H4 (cell line): ENCODE results near the gene GCNT1. TPM values are rescaled to one million over a fixed set of nuclear protein-coding genes. Genes with fewer than 3 reads are reported as not detected.
"Not testable (repeated sequence)": the region's sequence is repeated elsewhere in the genome, so short reads cannot be mapped to it uniquely, and the experiment has no call there.

Experiments used
- DNase-seq: peaks from one replicate; pipeline ENCODE4 v3.0.0-alpha.2; 2015; ENCODE audit warnings: low spot score
- total RNA-seq: library from RNA; depleted of rRNA; stranded (reverse); fragments of >200 nt; shearing (Covaris generic); gene quantifications from 2 replicates; pipeline ENCODE4 v1.2.3, GENCODE V29; 2014

The GCNT1 gene
- total RNA-seq, 1 experiment from 2014 or later: 5.0 TPM

DNA sequence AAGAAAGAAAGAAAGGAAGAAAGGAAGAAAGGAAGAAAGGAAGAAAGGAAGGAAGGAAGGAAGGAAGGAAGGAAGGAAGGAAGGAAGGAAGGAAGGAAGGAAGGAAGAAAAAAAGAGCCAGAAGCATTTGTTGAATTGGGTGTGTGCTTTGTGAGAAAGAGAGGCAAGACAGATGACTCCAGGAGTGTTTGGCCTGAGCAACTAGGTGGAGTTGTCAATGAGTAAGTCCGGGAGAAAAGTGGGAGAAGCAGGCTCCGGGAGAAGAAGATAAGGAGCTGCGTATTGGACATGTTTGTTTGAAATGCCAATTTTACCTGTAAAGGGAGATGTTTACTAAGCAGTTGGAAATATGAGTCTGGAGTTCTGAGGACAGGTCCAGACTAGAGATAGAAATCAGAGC is 15.1 kb upstream of the GCNT1 start:
- DNase-seq: no peak

DNA sequence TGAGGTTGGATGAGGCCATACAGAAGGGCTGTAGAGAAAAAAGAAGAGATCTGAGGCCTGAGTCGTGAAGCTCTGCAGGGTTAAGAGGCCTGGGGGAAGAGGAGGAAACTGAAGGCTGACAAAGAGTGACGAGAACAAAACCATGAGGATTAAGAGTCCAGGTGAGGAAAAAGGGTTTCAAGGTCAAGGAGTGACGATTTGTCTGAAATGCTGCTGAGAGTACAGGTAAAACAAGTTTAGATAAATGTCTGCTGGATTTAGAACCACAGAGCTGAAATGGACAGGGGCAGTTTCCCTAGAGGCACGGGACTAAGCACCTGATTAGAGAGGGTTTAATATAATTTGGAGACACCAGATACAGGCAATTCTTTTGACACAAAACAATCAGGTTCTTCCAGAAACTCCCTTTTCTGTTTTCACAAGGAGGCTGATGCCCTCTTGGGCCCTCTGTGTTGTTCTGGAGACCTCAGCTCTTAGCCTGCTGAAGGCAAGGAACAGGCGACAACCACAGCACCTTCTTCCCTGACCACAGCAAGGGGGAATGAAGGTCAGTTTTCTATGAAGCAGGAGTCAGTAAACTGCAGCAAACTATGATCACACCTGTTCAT is 14.6 kb upstream of the GCNT1 start:
- no peak for DNase-seq

DNA sequence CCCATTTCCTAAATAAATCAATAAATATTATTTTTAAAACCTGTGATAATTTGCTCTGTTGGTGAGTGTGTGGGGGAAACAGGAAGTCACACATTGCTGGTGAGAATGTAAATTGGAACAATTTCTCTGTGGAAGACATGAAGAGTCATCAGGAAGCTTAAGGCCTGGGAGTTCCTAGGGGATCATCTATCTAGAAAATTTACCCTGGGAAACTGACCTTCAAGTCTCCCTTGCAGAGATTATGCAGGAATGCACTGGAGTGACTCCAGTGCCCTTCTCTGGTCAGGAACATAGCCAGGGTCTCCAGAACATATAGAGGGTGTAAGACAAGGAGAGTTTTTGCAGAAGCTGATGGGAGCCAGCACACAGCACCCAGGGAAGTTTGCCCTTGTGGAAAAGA is 13.0 kb upstream of the GCNT1 start:
- DNase-seq: no peak

DNA sequence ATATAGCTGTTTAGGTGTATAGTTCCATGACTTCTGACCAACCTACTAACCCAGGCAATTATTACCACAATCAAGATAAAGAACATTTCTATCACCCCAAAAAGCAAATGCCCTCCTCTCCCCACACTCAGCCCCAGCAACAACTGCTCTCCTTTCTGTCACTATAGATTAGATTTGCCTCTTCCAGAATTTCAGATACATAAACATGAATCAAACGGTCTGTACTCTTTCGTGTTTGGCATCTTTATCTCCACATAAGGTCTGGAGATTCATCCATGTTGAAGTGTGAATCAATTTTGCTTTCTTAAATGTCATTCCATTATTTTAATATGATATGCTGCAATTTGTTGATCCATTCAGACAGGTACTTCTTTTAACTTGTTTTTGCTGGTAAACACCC is 10.5 kb upstream of the GCNT1 start:
- DNase-seq: no peak

DNA sequence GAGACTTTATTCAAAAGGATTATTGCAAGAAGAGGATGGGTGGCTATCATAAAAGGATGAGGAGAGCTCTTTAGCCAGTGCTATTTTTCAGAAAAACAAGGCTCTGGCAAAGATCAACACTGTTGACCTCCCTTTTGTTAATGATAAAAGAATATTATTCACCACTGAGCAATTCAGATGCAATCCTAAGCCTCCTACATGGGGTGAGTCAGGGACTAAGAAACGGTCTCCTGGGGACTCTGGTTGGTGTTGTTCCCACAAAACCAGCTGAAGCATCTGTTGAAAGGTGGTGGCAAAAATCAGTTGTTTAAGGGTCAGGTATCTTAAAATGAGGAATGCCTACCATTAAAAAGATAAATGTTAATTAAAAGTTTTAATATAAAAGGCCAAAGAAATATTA is 7.7 kb upstream of the GCNT1 start:
- DNase-seq: no peak

DNA sequence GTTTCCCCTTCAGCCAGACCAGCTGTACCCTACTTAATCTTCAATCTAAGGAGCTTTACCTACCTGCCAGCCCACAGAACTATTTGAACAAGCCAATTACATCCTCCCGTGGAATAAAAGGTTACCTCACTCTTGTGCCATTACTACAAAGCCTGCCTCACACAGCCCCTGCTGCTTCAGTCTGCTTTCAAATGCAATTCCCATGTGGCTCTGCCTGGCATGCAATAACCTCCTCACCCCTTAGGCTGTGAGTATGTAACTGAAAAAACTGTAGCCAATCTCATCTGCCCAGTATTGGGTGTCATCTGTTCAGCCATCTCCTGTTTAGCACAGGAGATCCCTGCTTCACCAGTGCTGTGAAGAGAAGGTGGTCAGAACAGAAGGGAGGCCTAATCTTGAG is 6.1 kb upstream of the GCNT1 start:
- no peak for DNase-seq

DNA sequence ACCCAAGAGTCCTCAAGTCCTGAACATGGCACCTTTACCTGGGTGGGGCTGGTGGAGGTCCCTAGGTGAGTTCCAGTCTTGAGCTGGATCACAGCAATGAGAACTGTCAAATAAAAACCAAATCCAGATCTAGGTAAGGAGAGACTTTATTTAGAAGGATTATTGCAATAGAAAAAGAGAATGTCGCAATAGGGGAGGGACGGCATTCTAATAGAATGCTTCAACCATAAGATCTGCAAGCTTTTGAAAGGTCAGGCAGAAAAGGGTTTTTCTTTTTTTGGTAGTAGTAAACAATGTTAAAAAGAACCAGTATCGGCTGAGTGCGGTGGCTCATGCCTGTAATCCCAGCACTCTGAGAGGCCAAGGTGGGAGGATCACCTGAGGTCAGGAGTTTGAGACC is 5.2 kb upstream of the GCNT1 start:
- no peak for DNase-seq

DNA sequence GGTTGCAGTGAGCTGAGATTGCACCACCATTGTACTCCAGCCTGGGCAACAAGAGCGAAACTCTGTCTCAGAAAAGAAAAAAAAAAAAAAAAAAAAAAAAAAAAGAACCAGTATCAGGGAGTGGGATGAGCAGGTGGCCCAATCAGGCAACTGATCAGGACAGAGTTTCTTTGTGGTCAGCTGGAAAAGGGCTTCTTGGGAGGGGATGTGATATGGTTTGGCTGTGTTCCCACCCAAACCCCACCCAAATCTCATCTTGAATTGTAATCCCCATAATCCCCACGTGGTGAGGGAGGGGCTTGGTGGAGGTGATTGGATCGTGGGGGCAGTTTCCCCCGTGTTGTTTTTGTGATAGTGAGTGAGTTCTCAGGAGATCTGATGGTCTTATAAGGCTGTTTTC is 4.7 kb upstream of the GCNT1 start:
- DNase-seq: no peak

DNA sequence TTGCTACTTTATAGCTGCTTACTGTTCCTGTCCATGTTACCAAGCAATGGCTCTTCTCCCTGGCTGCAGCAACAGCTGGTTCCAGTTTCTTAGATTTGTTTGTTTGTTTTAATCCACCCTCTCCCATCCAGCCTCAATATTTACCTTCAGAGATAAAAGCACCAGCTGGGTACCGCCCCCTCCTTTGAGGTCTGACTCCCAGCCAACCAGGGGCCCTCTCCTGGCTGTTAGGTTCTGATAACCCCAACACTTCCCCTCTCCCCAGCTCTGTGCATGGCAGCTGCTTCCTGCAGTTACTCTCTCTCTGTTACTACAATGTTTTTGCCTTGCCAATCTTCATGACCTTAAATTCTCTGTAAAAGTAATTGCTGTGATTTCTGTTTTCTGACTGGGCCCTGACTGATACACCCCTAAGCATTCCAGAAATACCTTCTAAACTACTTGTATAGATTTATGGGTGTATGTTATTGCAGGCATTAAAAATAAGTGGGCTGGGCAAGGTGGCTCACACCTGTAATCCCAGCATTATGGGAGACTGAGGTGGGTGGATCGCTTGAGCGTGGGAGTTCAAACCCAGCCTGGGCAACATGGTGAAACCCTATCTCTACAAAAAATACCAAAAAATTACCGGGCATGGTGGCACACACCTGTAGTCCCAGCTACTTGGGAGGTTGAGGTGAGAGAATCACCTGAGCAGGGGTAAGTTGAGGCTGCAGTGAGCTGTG is 2.6 kb upstream of the GCNT1 start:
- DNase-seq: peak; percentile 90

DNA sequence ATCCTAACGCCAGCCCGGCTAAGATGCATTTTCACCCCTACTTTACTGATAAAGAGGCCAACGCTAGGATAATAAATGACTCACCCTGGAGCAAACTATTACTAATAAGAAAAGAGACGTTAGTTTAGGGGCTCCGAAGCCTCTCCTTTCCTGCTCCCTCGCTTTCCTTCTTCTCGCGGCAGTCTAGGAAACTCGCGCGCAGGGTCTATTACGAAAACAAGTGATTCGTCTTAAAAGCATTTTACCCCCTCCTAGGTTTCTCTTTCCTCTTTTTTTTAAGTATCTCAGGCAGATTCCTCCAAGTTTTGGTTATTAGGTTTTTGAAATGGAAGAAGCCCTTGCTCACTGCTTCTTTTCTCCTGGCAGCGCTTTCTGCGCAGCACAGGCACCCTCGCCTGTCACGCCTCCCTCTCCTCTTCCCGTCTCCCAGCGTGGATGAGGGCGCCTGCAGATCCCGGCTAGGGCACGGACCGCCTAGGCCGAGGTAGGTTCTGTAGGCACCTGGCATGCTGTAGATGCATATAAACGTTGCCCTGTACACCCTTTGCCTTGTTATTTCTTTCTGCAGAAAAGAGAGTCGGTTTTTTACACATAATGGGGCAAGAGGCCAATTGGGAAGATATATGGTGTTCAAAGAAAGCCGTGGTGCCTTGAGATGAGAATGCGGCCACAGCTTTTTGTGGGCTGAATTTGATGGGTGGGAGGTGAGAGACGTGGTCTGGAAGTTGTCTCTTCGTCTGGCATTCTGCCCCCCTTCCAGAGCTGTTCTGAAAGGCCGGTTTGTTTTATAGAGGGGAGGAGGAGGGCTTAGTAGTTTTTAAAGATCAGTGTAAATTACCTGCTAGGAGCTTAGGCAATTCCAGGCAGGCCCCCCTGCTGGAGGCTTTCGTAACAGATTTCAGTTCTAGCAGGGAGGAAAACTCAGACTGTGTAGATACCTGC is 983 bp downstream of the GCNT1 start:
- no peak for DNase-seq

DNA sequence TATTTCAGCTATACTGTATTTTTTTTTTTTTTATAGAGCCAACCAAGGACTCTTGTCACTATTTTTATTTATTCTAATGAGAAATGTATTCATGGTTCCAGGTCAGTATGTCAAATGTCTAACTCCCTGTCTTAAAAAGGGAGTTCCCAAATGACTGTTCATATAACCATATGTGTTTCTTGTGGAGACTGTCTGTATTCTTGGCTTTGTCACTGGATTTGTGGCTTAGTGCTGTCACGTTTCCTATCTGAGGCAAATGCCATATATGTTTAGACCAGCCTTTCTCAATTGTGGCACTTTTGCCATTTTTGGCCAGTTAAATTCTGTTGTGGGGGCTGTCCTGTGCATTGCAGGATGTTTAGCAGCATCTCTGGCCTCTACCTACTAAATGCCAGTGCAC is 3.1 kb downstream of the GCNT1 start:
- DNase-seq: no peak

DNA sequence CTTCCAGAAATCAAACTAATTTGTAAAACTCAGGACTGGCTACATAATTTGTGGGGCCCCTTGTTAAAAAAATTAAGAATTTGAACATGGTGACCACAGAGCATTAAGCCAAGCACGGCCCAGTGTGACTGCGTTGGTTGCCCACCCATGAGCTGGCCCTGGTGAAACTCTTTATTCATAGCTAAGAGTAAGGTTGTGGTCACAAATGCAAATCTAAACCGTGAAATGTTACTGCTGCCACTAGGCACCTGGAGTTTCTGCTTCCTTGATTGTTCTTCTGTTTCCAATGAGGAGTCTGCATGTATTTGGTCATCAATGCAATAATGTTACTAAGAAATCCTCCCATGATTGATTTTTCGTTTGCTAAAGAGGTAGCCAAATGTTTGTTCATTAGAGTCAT is 4.2 kb downstream of the GCNT1 start:
- DNase-seq: no peak

DNA sequence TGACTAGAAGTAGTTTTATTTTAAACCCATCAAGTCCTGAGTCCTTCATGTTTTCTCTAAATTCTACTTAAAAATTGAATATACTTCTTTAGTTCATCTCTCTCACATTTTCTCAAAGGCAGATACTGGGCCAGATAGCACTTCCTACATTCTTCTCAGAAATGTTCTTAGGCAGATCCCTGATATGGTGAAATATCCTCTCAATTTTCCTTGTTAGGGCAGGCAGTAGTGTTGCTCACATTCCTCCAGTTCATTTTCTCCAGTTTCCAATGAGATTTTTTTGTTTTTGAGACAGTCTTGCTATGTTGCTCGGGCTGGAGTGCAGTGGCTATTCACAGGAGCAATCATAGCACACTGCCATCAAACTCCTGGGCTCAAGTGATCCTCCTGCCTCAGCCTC is 5.7 kb downstream of the GCNT1 start:
- no peak for DNase-seq

DNA sequence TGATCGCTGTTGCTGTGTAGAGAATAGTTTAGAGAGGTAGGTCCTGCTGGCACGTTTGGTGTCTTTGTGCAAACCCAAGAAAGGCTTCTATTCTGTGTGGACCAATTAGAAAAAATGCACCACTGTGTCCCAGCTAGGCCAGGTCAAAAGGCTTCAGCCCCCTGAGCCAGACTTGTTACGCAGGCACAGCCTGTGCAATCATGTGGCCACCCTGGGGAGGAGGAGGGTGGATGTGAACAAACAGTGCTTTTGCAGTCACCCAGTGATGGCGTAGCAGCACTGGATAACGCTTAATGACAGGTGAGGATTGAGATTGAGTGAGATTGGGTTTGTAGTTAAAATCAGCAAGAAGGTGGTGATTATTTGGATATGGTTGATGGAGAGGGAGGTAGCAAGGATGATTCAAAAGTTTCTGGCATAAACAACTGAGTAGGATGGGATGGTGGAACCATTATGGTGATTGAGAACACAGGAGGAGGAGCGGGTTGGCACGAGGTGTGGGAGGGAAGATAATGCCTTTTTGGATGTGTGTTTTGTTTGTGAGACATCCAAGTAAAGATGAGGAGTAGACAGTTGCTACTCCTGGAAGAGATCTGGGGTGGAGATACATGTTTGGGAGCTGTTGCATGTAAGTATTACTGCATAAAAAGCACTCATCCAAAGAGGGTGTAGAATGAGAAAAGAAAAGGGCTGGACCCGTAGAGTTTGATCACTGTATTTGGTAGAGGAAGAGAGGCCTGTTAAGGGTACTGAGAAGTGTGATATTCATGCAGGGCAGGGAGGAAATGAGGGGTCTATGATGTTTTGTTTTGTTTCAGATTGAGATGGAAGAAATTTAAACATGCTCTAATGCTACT is 6.7 kb downstream of the GCNT1 start:
- no peak for DNase-seq

DNA sequence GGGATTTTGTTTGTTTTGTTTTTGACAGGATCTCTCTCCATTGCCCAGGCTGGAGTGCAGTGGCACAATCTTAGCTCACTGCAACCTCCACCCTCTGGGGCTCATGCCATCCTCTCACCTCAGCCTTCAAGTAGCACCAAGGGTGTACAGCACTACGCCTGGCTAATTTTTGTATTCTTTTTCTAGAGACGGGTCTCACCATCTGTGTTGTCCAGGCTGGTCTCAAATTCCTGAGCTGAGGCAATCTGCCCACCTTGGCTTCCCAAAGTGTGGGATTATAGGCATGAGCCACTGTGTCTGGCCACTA is 7.3 kb downstream of the GCNT1 start:
- no peak for DNase-seq

DNA sequence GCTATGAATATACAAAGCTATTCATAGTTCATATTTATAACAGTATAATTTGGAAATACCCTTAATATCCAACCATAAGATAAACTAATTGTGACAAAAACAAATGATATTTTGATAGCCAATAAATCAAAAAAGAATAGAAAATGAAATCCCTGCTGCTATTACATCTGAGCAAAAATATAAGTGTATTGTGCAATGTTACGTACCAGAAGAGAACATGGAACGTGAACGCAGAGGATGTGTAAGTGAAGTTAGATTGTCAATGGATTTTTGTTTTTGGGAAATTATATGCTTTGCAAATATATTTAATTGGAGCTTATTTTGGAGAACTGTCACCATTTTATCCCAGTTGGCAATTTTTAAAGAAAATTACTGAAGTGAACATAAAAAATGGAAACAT is 15.4 kb downstream of the GCNT1 start:
- no peak for DNase-seq

DNA sequence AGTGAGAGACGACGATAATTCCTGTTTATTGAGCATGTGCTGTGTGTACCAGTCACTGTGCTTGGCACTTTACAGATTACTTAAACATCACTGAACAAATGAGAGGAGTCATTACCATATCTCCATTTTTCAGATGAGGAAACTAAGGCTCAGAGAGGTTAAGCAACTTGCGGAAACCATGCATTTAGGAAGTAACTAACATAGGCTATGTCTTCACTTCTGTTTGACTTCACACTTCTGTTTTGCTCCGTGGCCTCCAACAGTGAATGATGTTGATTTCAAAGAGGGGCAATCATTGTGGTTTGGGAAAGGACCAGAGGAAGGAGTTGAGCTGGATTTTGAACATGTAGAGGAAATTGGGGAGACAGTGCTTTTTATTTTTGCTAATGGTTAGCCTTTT is 16.7 kb downstream of the GCNT1 start:
- no peak for DNase-seq

DNA sequence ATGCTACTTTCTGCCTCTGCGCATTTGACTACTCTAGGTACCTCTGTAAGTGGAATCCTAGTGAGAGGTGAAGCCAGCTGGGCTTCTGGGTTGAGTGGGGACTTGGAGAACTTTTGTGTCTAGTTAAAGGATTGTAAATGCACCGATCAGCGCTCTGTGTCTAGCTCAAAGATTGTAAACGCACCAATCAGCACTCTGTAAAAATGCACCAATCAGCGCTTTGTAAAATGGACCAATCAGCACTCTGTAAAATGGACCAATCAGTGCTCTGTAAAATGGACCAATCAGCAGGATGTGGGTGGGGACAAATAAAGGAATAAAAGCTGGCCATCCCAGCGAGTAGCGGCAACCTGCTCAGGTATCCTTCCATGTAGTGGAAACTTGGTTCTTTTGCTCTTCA is 18.8 kb downstream of the GCNT1 start:
- DNase-seq: not testable (repeated sequence)

DNA sequence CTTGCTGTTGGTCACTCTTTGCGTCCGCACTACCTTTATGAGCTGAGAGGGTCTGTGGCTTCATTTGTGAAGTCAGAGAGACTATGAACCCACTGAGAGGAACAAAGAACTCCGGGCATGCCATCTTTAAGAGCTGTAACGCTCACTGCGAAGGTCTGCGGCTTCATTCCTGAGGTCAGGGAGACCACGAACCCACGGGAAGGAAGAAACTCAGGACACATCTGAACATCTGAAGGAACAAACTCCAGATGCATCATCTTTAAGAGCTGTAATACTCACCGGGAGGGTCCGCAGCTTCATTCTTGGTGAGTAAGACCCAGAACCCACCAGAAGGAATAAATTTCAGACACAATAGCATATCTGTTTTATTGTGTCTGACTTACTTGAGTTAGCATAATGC is 19.2 kb downstream of the GCNT1 start:
- no peak for DNase-seq

DNA sequence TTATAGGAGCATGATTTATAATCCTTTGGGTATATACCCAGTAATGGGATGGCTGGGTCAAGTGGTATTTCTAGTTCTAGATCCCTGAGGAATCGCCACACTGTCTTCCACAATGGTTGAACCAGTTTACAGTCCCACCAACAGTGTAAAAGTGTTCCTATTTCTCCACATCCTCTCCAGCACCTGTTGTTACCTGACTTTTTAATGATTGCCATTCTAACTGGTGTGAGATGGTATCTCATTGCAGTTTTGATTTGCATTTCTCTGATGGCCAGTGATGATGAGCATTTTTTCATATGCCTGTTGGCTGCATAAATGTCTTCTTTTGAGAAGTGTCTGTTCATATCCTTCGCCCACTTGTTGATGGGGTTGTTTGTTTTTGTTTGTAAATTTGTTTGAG is 20.4 kb downstream of the GCNT1 start:
- not testable (repeated sequence) for DNase-seq

DNA sequence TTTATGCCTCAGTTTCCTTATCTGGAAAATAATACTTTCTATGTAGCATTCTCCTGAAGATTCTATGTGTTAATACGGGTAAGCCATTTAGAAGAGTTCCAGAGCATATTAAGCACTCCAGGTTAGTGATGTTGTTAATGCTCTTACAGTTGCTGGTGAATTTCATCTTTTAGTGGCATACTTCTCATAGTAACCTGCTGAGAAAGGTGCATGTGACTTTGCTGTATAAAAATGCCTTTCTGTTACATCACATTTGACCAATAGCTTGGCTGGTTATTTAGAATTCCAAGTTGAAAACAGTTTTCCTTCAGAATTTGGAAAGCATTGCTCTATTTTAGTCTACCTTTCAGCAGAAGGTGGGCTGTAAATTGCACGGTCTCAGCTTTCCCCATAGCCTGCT is 27.2 kb downstream of the GCNT1 start:
- DNase-seq: no peak
